CD4-positive, alpha-beta T cell treated with Interleukin-15 for 4 hours (primary cell): ENCODE data around the gene HS3ST2.
"Not testable (repeated sequence)": the region's sequence is repeated elsewhere in the genome, so short reads cannot be mapped to it uniquely, and the experiment has no call there.

Experiments
- DNase-seq: peaks from one replicate; pipeline ENCODE4 v3.0.0-alpha.2; 2020; ENCODE audit warnings: low spot score

The HS3ST2 gene

GRCh38 chr16:22878955-22879354, 65.0 kb downstream of the HS3ST2 start:
- DNase-seq, result no peak

DNA sequence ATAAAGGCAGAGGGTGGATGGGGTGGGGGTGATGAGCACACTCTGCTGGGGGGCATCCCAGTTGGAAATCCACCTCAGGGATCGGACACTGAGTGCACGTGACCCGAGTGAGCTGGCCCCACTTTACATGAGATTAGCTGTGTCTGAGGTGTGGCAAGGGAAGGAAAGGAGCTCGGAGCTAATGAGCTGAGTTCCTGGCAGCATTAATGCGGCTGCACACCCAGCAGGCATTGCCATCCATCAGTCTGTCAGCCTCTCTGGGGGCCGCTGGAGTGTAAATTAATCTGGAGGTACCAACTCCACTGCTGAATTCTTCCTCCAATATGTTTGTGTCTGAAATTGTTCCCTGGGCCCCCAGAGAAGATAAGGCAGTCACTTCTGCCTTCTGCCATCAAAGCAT, 65.5 kb downstream of the HS3ST2 start:
- no peak for DNase-seq

DNA sequence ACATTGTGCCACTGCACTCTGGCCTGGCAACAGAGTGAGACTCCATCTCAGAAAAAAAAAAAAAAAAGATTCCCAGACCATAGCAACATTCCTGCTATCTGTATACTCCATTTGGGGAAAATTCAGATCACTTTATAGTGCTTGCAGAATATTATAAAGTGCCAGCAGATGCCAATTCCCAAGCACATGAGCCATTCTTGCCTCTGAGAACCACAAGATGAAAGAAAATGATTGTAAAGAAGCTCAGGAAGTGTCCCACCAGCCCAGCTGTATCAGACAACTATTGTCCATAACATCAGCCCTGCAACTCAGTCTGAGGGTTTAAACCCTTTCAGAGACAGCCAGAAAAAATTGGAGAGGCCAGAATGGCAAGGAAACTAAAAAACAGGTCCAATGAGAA, 69.0 kb downstream of the HS3ST2 start:
- DNase-seq, result no peak

GRCh38 chr16:22885951-22886350, 72.0 kb downstream of the HS3ST2 start:
- DNase-seq, result no peak

- no peak for DNase-seq
Observed at GRCh38 chr16:22886927-22887326, 73.0 kb downstream of the HS3ST2 start.

- DNase-seq, result no peak
Observed at GRCh38 chr16:22887445-22887844, 73.5 kb downstream of the HS3ST2 start.

DNA sequence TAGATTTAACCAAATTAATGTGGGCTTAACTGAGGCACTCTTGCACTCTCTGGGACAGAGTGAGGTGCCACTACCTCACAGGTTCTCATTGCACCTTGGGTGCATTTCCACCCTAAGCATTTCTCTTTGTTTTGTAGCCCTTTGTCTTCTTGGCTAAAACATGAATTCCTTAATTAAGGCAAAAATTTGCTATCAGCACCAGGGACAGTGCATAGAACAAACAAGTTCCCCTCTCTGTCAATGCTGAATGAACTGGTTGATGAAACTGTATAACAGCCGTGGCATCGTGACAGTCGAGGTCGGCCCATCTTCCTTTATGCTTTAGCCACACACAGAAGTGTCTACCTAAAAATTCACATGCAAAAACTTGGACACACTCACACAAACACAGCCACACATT, 74.8 kb downstream of the HS3ST2 start:
- no peak for DNase-seq

DNA sequence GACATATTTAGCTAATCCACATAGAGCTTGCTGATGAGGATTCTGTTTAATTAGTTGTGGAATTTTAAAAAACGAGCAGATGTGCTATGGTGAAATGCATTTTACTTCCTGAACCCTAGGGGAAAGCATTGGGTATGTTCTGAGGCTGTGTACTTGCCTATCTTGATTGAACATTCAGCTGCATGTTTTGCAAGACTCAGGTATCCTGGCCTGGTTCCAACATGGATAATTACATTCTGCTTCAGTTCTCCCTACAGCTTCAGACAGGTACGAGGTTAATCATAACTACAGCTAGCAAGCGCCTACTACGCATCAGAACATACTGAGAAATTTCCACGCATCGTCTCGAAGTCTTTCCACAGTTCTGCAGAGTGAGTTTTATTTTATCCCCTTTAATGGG, 77.0 kb downstream of the HS3ST2 start:
- DNase-seq, result no peak

GRCh38 chr16:22897184-22897583, 83.2 kb downstream of the HS3ST2 start:
- no peak for DNase-seq

- DNase-seq, result no peak
Observed at GRCh38 chr16:22898131-22898530, 84.2 kb downstream of the HS3ST2 start.

DNA sequence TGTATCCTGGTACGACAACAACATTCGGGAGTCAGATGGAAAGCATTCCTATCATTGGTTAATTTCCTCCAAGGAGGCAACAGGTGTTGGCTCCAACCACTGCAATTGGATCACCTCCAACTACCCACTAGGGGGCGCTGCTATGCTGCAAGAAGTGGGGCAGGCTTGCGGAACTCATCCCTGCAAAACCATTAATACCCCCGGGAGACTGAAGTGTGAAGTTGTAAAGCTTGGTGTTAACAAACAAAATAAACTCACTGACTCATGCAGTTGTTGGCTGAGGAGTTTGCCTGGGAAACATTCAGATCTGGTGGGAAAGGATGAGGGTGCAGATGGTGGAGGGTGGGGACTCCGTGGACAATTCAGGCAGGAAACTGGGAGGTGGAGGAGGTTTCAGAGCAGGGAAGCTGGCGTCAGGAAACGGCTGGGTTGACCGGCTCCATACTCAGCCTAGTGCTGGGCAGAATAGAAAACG, 84.9 kb downstream of the HS3ST2 start:
- DNase-seq, result peak; percentile 23

- not testable (repeated sequence) for DNase-seq
Observed at GRCh38 chr16:22899567-22899966, 85.6 kb downstream of the HS3ST2 start.

DNA sequence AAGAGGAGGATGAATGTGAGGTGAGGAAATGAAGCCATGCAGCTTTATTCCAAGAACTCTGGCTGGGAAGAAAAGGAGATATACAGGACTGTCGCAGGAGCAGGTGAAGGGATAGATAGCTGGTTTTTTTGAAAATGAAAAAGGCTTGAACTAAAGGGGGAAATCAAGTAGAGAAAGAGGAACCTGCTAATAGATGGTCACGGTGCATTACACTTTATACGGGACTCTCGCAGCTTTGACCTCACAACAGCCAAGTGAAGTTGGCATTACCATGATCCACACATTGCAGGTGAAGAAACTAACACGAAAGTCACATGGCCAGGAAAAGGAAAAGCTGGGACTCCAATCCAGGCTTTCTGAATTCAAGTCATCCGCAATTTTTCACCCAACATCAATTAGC, 86.9 kb downstream of the HS3ST2 start:
- DNase-seq, result no peak

GRCh38 chr16:22901563-22901962, 87.6 kb downstream of the HS3ST2 start:
- no peak for DNase-seq

DNA sequence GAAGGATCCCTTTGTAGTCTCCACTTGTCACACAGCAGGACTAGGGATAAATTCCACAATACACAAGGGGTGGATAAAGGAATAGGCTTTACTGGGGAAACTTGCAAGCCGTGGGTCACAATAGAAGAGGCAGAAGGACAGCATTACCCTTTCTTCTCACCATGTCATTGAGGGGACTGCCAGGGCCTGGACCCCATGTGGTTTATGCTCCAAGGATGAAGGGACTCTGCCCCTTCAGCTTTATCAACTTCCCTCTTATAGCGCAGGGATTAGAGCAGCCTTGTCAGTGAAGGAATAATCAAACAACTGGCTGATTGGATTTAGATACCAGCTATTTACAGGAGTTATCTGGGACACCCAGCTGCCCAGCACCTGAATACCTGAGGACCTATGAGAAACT, 89.8 kb downstream of the HS3ST2 start:
- no peak for DNase-seq

GRCh38 chr16:22912654-22913053, 98.7 kb downstream of the HS3ST2 start:
- DNase-seq, result no peak

DNA sequence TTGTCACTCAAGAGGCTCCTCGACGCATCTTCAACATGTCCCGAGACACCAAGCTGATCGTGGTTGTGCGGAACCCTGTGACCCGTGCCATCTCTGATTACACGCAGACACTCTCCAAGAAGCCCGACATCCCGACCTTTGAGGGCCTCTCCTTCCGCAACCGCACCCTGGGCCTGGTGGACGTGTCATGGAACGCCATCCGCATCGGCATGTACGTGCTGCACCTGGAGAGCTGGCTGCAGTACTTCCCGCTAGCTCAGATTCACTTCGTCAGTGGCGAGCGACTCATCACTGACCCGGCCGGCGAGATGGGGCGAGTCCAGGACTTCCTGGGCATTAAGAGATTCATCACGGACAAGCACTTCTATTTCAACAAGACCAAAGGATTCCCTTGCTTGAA, 101.0 kb downstream of the HS3ST2 start:
- DNase-seq, result no peak

GRCh38 chr16:22923491-22923890, 109.5 kb downstream of the HS3ST2 start:
- no peak for DNase-seq

GRCh38 chr16:22924492-22924891, 110.5 kb downstream of the HS3ST2 start:
- no peak for DNase-seq

DNA sequence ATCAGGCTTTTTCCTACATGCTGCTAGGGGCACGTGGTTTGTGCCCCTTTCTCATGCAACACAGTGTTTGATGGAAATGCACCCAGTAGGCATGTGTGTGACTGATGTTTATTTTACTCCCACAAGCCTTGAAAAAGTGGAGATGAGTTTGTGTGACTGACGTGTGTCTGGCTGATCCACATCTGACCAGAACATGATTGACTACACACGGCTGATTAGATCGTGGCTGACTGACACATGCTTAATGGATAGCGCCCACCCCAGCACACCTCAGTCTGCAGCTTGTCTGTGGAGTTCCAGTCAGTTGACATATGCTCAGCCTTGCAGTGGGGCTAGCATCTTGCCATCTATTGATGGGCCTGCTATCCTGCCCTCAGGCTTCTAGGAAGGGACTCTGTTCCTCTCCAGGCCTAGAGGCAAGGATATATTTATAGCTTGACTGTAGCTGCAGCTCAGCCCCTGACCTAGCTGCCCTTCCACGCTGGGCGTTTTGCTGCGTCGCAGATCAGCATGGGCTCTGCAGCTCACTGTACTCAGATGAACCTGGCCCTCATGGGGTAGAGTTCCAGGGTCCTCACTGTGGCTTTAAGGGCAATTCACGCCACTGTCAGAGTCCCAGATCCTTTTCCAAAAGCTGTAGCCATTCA, 112.3 kb downstream of the HS3ST2 start:
- no peak for DNase-seq

DNA sequence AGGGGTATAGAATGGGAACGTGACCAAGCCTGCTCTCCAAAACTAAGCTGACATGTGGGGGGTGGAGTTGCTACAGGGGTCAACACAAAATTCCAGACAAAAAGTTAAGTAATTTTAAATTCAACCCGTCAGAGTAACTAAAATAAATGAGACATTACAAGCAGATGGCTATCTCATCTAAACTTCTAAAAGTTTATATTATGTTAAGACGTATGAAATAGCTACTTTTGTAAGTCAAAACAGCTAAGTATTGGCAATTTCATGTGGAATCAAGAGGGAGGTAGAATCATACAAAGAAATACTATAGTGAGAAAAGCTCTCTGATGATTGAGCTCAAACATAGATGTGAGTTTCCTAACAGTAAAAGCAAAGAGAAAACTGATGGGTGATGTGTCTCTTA, 113.3 kb downstream of the HS3ST2 start:
- no peak for DNase-seq

GRCh38 chr16:22928882-22929435, 115.0 kb downstream of the HS3ST2 start:
- no peak for DNase-seq

DNA sequence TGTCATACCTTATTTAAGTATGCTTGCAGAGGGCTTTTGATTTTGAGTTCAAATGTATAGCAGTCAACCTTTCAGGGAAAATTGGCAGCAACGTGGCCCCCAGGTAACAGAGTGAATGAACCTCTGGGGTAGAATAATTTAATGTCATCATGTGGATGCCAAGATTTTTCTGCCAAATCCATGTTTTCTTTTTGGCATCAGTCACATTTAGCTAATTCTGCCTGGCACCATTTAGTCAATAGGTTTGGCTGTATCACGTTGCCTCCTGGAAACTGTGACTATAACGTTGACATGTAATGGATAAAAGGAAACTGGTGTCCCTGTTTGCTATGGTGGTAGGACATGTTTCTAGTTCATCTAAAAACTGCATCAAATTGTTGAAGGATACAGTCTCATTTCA, 115.5 kb downstream of the HS3ST2 start:
- no peak for DNase-seq
